DMS53 treated with DMSO at 0.1 percent for 48 hours (cell line): Measurements from ENCODE around the gene DAPP1.
A peak's percentile ranks its signal among the peaks of the same experiment; 100 is the strongest.

Source experiments
- DNase-seq: peaks from one replicate; lab custom pipeline; 2025; ENCODE audit not compliant: unreplicated experiment; lab: John Stamatoyannopoulos, UW

Gene DAPP1

GRCh38 chr4:99852199-99852749 is 35.6 kb downstream of the DAPP1 start:
- DNase-seq = no peak

- no peak for DNase-seq
These were observed 36.6 kb downstream of the DAPP1 start for GRCh38 chr4:99853190-99853589.

- DNase-seq = peak; percentile 67
These were observed 37.4 kb downstream of the DAPP1 start for GRCh38 chr4:99853999-99854398.

GRCh38 chr4:99855678-99856077 is 39.1 kb downstream of the DAPP1 start:
- DNase-seq = no peak

GRCh38 chr4:99856166-99856565 is 39.5 kb downstream of the DAPP1 start:
- DNase-seq = no peak

GRCh38 chr4:99857307-99857706 is 40.7 kb downstream of the DAPP1 start:
- no peak for DNase-seq

- DNase-seq = no peak
These were observed 43.0 kb downstream of the DAPP1 start for GRCh38 chr4:99859618-99860017.

GRCh38 chr4:99860521-99860920 is 43.9 kb downstream of the DAPP1 start:
- DNase-seq = no peak

- DNase-seq = peak; percentile 62
These were observed 44.7 kb downstream of the DAPP1 start for GRCh38 chr4:99861120-99861905.

- DNase-seq = peak; percentile 36
These were observed 47.2 kb downstream of the DAPP1 start for GRCh38 chr4:99863804-99864203.

- DNase-seq = no peak
These were observed 51.5 kb downstream of the DAPP1 start for GRCh38 chr4:99868126-99868596.

- no peak for DNase-seq
These were observed 55.9 kb downstream of the DAPP1 start for GRCh38 chr4:99872570-99872969.

GRCh38 chr4:99875071-99875470 is 58.4 kb downstream of the DAPP1 start:
- no peak for DNase-seq

GRCh38 chr4:99876946-99877345 is 60.3 kb downstream of the DAPP1 start:
- no peak for DNase-seq

GRCh38 chr4:99878604-99879003 is 62.0 kb downstream of the DAPP1 start:
- no peak for DNase-seq

- DNase-seq = no peak
These were observed 62.8 kb downstream of the DAPP1 start for GRCh38 chr4:99879458-99879857.

- no peak for DNase-seq
These were observed 68.5 kb downstream of the DAPP1 start for GRCh38 chr4:99885063-99885664.

GRCh38 chr4:99885687-99886086 is 69.1 kb downstream of the DAPP1 start:
- no peak for DNase-seq

GRCh38 chr4:99886146-99886545 is 69.5 kb downstream of the DAPP1 start:
- no peak for DNase-seq

GRCh38 chr4:99887837-99888236 is 71.2 kb downstream of the DAPP1 start:
- DNase-seq = no peak

- no peak for DNase-seq
These were observed 74.7 kb downstream of the DAPP1 start for GRCh38 chr4:99891351-99891750.

GRCh38 chr4:99893029-99893428 is 76.4 kb downstream of the DAPP1 start:
- DNase-seq = no peak
